ENCODE measurements around the gene TMPRSS11F. TPM values are rescaled to one million over a fixed set of nuclear protein-coding genes. Genes with fewer than 3 reads are reported as not detected.

TMPRSS11F gene
- total RNA-seq, 1 experiment from 2014 or later: not detected

GRCh38 chr4:68148800-68149685 lies 19.4 kb upstream of the TMPRSS11F start:
- in situ Hi-C loops (cut with HindIII; ENCODE audit: low pct_unique_long_range_greater_than_20kb, low sequenced_read_pairs): no loop called here
- BruUV-seq (replicated peaks): no TSS peak
- no peak for TF ChIP-seq REST (IDR thresholded peaks at IDR 0.05; ENCODE audit: insufficient read depth in 1 of 2, low read depth in 2 of 2, low read length in 1 of 2)
- TF ChIP-seq TCF7L2 (IDR thresholded peaks at IDR 0.05; ENCODE audit: low read depth, low read length): no peak
- no peak for TF ChIP-seq CTCF (IDR thresholded peaks at IDR 0.05)
- TF ChIP-seq SIN3A (IDR thresholded peaks at IDR 0.05; ENCODE audit: borderline replicate concordance, insufficient read depth, low read depth, low read length): no peak
- no peak for TF ChIP-seq POLR2AphosphoS5 (IDR thresholded peaks at IDR 0.05; ENCODE audit: low read depth, low read length)
- DNase-seq (ENCODE audit: low read depth, low spot score) (no peak), ATAC-seq (no peak)
- H3K27me3 ChIP-seq (ENCODE audit: control insufficient read depth, insufficient read depth, low read length): no peaks in the 10 kb centered on the region
- no peak overlapping the region for H3K4me3 ChIP-seq (ENCODE audit: low read depth in 2 of 2, low read length in 2 of 2)
- no peaks in the 10 kb centered on the region for H3K9me3 ChIP-seq (ENCODE audit: control insufficient read depth, insufficient read depth, low read depth, low read length)
- no peaks in the 10 kb centered on the region for H3K4me1 ChIP-seq (ENCODE audit: control insufficient read depth, insufficient read depth, low read length)
- H3K36me3 ChIP-seq (ENCODE audit: control insufficient read depth, insufficient read depth, low read length): no peaks in the 10 kb centered on the region
- CTCF ChIA-PET: no interaction called here
- no peak overlapping the region for H3K27ac ChIP-seq (ENCODE audit: low read length)
- POLR2A ChIA-PET: no interaction called here
- intact Hi-C loops (cut with micrococcal nuclease; ENCODE audit: unreplicated experiment): no loop called here

GRCh38 chr4:68147079-68147478 lies 17.4 kb upstream of the TMPRSS11F start:
- no peaks in the 10 kb centered on the region for H3K4me1 ChIP-seq (ENCODE audit: control insufficient read depth, insufficient read depth, low read length)
- no TSS peak for BruUV-seq (replicated peaks)
- no peak overlapping the region for H3K4me3 ChIP-seq (ENCODE audit: low read depth in 2 of 2, low read length in 2 of 2)
- ChIA-PET POLR2A (no interaction called here), CTCF (no interaction called here)
- ATAC-seq (no peak), DNase-seq (ENCODE audit: low read depth, low spot score) (no peak)
- no peaks in the 10 kb centered on the region for H3K9me3 ChIP-seq (ENCODE audit: control insufficient read depth, insufficient read depth, low read depth, low read length)
- in situ Hi-C loops (cut with HindIII; ENCODE audit: low pct_unique_long_range_greater_than_20kb, low sequenced_read_pairs) (no loop called here), intact Hi-C loops (cut with micrococcal nuclease; ENCODE audit: unreplicated experiment) (no loop called here)
- no peaks in the 10 kb centered on the region for H3K27me3 ChIP-seq (ENCODE audit: control insufficient read depth, insufficient read depth, low read length)
- TF ChIP-seq CTCF (IDR thresholded peaks at IDR 0.05) (no peak), SIN3A (IDR thresholded peaks at IDR 0.05; ENCODE audit: borderline replicate concordance, insufficient read depth, low read depth, low read length) (no peak), TCF7L2 (IDR thresholded peaks at IDR 0.05; ENCODE audit: low read depth, low read length) (no peak), POLR2AphosphoS5 (IDR thresholded peaks at IDR 0.05; ENCODE audit: low read depth, low read length) (no peak), REST (IDR thresholded peaks at IDR 0.05; ENCODE audit: insufficient read depth in 1 of 2, low read depth in 2 of 2, low read length in 1 of 2) (no peak)
- no peaks in the 10 kb centered on the region for H3K36me3 ChIP-seq (ENCODE audit: control insufficient read depth, insufficient read depth, low read length)
- H3K27ac ChIP-seq (ENCODE audit: low read length): no peak overlapping the region
